LNCAP (cell line): ENCODE results near the gene FCHO2.

Experiments
- CTCF ChIP-seq: fragments of 450-650 bp; IDR thresholded peaks from 2 replicates; pipeline ENCODE4 v1.5.1; 2017; ENCODE audit warnings: mild to moderate bottlenecking

The FCHO2 gene

GRCh38 chr5:73031839-73032238 lies 76.0 kb downstream of the FCHO2 start:
- no peak for TF ChIP-seq CTCF

- no peak for TF ChIP-seq CTCF
Measured at GRCh38 chr5:73032635-73033034, 76.8 kb downstream of the FCHO2 start.

GRCh38 chr5:73037545-73037944 lies 81.7 kb downstream of the FCHO2 start:
- TF ChIP-seq CTCF: no peak

- no peak for TF ChIP-seq CTCF
Measured at GRCh38 chr5:73039082-73039481, 83.2 kb downstream of the FCHO2 start.

- TF ChIP-seq CTCF: no peak
Measured at GRCh38 chr5:73042993-73043392, 87.2 kb downstream of the FCHO2 start.

GRCh38 chr5:73044546-73044945 lies 88.7 kb downstream of the FCHO2 start:
- no peak for TF ChIP-seq CTCF

GRCh38 chr5:73045623-73046022 lies 89.8 kb downstream of the FCHO2 start:
- TF ChIP-seq CTCF: no peak

GRCh38 chr5:73061593-73061992 lies 105.8 kb downstream of the FCHO2 start:
- no peak for TF ChIP-seq CTCF
